Iris pigment epithelial cell (primary cell): Measurements from ENCODE around the gene SPACA6.
"Not testable (repeated sequence)": the region's sequence is repeated elsewhere in the genome, so short reads cannot be mapped to it uniquely, and the experiment has no call there.

Experiments
- DNase-seq: peaks from one replicate; pipeline ENCODE4 v3.0.0-alpha.2; 2011; ENCODE audit warnings: low read depth

Gene SPACA6, protein sequence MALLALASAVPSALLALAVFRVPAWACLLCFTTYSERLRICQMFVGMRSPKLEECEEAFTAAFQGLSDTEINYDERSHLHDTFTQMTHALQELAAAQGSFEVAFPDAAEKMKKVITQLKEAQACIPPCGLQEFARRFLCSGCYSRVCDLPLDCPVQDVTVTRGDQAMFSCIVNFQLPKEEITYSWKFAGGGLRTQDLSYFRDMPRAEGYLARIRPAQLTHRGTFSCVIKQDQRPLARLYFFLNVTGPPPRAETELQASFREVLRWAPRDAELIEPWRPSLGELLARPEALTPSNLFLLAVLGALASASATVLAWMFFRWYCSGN

GRCh38 chr19:51693260-51693659 is at the start of gene SPACA6:
TSS of gene SPACA6 (plus strand) at chr19:51693330. CDS start at chr19:51693527, 197 bp downstream.
- no peak for DNase-seq

DNA sequence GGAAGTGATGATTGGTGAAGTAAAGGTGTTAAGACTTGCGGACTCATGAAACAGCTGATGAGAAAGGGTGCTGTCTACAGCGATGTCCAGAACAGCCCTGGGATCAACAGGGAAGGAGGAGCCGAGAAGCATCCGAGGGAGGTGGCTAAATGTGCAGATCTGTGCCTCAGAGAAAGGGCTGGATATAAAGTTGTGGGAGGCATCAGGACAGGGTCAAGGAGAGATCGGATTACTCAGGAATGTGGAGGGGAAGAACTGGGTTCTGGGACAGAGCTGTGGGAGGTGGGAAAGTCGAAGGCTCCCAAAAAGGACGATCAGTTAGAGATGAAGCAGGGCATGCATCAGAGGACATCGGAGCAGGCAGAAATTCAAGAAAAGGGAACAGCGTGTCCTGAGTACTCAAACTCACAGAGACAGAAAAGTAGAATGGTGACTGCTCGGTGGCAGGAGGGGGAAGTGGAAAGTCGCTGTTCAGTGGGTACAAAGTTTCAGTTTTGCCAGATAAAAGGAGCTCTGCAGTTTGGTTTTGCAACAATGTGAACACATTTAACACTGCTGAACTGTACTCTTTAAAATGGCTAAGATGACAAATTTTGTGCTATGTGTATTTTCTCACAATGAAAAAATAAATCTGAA is 48.4 kb upstream of the SPACA6 start:
- no peak for DNase-seq

- not testable (repeated sequence) for DNase-seq
Observed at GRCh38 chr19:51646730-51647129, 46.4 kb upstream of the SPACA6 start, which contains the start of gene SIGLEC14. TSS of gene SIGLEC14 (minus strand) at chr19:51646825. CDS start at chr19:51646759, 66 bp downstream.

- DNase-seq, result no peak
Observed at GRCh38 chr19:51647318-51647717, 45.8 kb upstream of the SPACA6 start.

GRCh38 chr19:51651216-51651846 is 41.8 kb upstream of the SPACA6 start:
- DNase-seq, result no peak

DNA sequence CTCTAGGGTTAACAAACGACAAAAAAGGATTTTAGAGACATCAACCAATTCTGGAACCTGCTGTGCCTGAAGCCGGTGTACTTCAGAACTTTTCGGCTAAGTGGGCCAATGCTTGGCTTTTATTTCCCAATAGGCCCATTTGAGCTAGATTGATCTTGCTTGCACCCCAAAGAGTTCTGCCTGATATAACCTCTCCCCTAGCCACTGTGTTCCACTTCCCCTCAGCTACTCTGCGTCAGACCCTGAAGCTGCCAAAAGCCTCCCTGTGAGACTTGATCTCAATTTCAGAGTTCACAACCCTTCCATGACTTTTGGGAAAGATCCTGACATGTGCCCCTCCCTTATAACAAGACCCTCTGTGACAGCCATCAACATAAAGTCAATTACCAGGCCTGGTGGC is 40.9 kb upstream of the SPACA6 start:
- no peak for DNase-seq

DNA sequence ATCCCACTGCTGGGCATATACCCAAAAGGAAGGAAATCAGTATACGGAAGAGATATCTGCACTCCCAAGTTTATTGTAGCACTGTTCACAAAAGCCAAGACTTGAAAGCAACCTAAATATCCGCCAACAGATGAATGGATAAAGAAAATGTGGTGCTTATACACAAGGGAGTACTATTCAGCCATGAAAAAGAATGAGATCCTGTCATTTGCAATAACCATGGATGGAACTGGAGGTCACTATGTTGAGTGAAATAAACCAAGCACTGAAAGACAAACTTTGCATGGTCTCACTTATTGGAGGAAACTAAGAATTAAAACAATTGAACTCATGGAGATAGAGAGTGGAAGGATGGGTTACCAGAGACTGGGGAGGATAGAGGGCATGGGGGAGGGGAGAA is 40.0 kb upstream of the SPACA6 start:
- DNase-seq, result no peak

DNA sequence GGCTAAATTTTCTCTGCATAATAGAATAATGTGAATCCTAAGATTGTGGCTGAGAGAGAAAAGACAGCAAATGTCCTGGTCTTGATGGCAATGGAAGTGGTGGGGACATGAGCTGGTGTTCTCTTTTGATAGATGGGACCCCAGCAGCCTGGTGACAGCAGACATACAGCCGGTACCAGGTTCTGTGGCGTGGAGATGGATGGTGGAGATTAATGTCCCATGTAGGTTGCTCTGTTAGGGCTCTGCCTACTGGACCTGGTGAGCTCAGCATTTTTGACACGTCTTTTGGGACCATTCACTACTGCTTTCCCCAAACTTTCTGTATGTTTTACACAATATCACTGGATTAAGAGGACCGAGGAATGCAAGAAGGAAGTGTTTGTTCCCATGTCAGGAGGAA is 38.3 kb upstream of the SPACA6 start:
- DNase-seq, result no peak

- DNase-seq, result peak; percentile 76
Observed at GRCh38 chr19:51660975-51661600, 32.0 kb upstream of the SPACA6 start.

DNA sequence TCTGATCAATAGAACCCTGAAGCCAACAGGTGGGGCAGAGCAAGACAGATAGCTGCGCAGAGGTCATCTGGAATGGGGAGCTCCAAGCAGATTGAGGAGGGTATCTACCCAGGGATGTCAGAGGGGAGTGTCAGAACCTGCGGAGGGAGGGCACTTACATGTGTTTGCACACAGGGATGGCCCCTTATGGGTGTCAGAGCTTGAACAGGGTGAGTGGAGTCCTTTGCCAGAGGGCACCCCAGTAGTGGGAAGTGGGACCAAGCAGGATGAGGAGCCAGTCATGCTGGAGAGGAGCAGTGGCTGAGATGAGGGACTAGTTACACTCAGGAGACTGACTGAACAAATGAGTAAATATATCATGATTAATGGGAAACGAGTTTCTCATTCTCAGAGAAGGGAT is 29.5 kb upstream of the SPACA6 start:
- no peak for DNase-seq

GRCh38 chr19:51664131-51664530 is 29.0 kb upstream of the SPACA6 start:
- DNase-seq, result no peak

DNA sequence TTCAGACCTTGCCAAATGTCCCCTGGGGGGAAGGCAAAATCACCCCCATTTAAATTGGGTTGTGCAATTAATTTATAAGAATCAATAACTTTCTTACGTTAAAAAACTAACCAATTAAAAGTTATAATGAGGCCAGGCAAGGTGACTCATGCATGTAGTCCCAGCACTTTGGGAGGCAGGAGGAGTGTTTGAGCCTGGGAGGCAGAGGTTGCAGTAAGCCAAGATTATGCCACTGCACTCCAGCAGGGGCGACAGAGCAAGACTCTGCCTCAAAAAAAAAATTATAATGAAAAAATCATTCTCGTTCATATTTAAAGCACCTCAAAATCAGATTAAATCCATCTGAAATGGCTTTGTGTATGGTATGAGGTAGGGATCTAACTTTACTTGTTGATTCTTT is 28.1 kb upstream of the SPACA6 start:
- peak; percentile 18 for DNase-seq

DNA sequence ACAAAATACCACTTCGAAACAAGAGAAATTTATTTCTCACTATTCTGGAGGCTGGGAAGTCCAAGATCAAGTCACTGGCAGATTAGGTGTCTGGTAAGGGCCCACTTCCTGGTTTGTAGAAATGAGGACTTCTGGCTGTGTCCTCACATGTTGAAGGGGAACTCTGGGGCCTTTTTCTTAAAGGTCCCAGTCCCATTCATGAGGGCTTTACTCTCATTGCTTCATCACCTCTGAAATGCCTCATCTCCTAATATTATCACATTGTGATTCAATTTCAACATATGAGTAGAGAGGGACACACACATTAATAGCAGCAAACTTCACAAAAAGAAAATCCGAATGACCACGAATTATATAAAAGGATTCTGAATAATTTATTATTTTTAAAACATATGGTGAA is 24.9 kb upstream of the SPACA6 start:
- DNase-seq, result no peak

GRCh38 chr19:51675911-51676565 is 17.1 kb upstream of the SPACA6 start:
- DNase-seq, result peak; percentile 39

- DNase-seq, result no peak
Observed at GRCh38 chr19:51676566-51677083, 16.5 kb upstream of the SPACA6 start.

- DNase-seq, result no peak
Observed at GRCh38 chr19:51680474-51680873, 12.7 kb upstream of the SPACA6 start.

DNA sequence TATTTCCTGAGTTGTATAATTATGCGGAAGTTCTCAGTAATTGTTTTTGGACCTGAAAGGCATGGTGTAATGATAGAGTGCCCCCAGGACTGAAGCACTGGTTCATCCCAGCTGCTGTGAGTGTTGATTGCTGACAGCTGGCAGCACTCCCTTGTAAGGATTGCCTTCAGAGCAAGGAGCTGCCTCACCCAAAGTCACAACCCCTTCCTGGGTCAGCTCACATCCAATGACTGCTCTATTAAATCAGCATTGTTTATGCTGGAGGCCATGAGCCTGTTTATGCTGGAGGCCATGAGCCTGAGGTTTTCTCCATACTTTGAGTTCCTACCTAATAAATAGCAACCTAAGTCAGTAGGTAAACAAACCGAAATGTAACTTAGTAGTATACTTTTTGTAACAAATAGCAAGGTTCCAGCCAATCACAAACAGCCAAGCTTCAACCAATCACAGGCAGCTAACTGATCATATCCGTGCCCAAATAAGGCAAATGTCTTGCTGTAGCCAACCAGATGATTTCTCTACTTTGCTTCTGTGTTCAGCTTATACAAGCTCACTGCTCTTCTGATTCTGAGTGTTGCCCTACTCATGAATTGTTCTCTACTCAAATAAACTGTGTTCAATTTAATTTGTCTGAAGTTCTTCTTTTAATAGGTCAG is 11.7 kb upstream of the SPACA6 start:
- no peak for DNase-seq

- DNase-seq, result no peak
Observed at GRCh38 chr19:51686171-51686570, 7.0 kb upstream of the SPACA6 start.

DNA sequence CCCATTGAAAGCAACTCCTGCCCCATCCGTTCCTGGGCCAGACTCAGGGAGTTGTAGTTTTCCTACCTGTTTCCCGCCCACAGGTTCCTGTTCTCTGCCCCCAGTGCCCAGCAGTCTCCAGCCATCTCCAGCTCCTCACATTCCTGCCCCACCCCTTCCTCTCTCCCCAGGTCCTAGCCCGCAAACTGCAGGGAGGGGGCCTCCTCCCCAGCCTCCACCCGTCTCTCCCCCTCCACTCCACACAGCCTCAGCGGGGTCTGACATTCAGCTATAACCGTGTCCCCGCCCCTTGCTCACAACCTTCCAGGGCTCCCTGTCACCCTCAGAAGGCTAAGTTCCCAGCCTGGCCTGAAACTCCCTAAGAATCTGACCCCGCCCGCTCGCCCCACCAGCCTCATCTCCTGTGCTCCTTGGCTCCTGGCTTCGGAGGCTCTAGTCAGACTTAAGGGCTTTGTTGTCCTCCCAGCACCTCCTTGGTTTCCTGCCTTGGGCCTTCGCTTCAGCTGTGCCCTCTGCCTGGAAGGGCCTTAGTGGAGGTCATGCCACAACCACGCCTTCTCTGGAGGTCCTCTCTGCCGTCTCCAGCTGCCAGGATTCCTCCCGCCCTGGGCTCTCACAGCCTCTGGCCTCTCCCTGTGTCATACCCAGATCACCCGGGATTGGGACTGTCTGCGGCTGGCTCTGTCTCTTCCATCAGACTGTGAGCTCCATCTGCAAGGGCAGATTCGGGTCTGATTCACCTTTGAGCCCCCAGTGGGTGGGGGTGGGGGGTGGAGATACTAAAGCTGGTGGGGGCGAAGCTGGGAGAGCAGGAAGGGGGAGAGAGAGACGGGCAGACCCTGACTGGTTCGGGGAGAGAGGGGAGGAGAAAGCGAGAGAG is 5.1 kb upstream of the SPACA6 start:
- peak; percentile 55 for DNase-seq
